ENCODE results near the gene EFEMP2. TPM values are rescaled to one million over a fixed set of nuclear protein-coding genes. Genes with fewer than 3 reads are reported as not detected.

EFEMP2 gene
- total RNA-seq, 1 experiment from 2014 or later: 26.2 TPM

DNA sequence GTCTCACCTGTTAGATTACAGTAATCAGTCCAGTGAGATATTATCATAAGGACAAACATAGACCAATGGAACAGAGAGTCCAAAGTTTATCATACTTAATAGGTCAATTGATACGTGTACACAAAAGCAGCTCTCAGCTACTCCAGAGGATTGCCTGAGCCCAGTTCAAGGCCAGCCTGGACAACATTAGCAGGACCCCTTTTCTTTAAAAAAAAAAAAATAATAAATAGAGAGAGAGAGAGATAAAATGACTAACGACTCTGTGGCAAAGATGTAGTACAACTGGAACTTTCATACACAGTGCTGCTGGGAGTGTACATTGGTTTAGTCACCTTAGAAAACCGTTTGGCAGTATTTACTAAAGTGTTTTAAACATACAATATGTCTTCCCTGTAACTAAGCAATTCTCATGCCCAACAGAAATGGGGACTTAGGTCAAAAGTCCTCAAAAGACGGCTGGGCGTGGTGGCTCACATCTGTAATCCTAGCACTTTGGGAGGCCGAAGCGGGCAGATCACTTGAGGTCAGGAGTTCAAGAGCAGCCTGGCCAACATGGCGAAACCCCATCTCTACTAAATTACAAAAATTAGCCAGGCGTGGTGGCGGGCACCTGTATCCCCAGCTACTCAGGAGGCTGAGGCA is 28.2 kb downstream of the EFEMP2 start:
- Mint-ChIP-seq H3K27me3 (ENCODE audit: low read depth) (peaks cover 14% of the 10 kb centered on the region), H3K27ac (no peak overlapping the region), H3K36me3 (ENCODE audit: insufficient read depth in 1 of 3, low read depth in 3 of 3) (no peaks in the 10 kb centered on the region), H3K4me1 (peaks cover 3 to 4% of the 10 kb centered on the region in 2 experiments; a peak in 2 of 4 replicates), H3K4me3 (no peak overlapping the region), H3K9me3 (no peaks in the 10 kb centered on the region)
- Histone ChIP-seq H2BK12ac (ENCODE audit: insufficient read length, low read depth, low read length) (no peak overlapping the region), H2BK15ac (ENCODE audit: low read depth, low read length) (no peak overlapping the region), H3K4me1 (ENCODE audit: insufficient read depth, low read length) (no peaks in the 10 kb centered on the region), H3K4me2 (ENCODE audit: insufficient read depth, insufficient read length, low read length) (no peak overlapping the region), H3T11ph (ENCODE audit: low read length) (no peak overlapping the region), H2AFZ (ENCODE audit: low read length) (no peak overlapping the region), H4K20me1 (ENCODE audit: control insufficient read depth, insufficient read depth, insufficient read length) (no peaks in the 10 kb centered on the region), H3K79me2 (ENCODE audit: insufficient read depth, low read length) (no peaks in the 10 kb centered on the region), H2BK20ac (ENCODE audit: low read depth, low read length, poor library complexity, severe bottlenecking) (no peak overlapping the region), H3K27ac (ENCODE audit: insufficient read length, low read depth, low read length) (no peak overlapping the region), H3K23me2 (ENCODE audit: insufficient read length, low read depth, low read length, poor library complexity, severe bottlenecking) (no peaks in the 10 kb centered on the region), H2BK120ac (ENCODE audit: low read depth, low read length, poor library complexity, severe bottlenecking) (no peak overlapping the region), H2AK5ac (ENCODE audit: insufficient read length, low read length) (no peak overlapping the region), H4K91ac (ENCODE audit: insufficient read length, low read depth, low read length) (no peak overlapping the region), H3K14ac (ENCODE audit: insufficient read depth, low read length) (no peak overlapping the region), H2BK5ac (ENCODE audit: insufficient read length, low read length) (no peak overlapping the region), H3K79me1 (ENCODE audit: insufficient read depth, low read depth, low read length, poor library complexity, severe bottlenecking) (no peaks in the 10 kb centered on the region), H3K23ac (ENCODE audit: insufficient read length, low read depth, low read length) (no peak overlapping the region), H4K5ac (ENCODE audit: insufficient read length, low read depth, low read length) (no peak overlapping the region), H3K27me3 (ENCODE audit: insufficient read depth, low read length) (no peaks in the 10 kb centered on the region), H3K9me3 (ENCODE audit: control insufficient read depth, low read depth, low read length) (no peaks in the 10 kb centered on the region), H3K9ac (ENCODE audit: extremely low read depth, insufficient read length, low read length) (no peak overlapping the region), H3K4ac (ENCODE audit: low read depth, low read length) (no peak overlapping the region), H4K8ac (replicated peaks; ENCODE audit: insufficient read length, low read depth, low read length) (no peak overlapping the region), H3K18ac (ENCODE audit: insufficient read length, low read depth, low read length) (no peak overlapping the region), H3K56ac (ENCODE audit: insufficient read length, low read depth, low read length) (no peak overlapping the region)
- DNase-seq: no peak
- TF ChIP-seq, protein P1, sequence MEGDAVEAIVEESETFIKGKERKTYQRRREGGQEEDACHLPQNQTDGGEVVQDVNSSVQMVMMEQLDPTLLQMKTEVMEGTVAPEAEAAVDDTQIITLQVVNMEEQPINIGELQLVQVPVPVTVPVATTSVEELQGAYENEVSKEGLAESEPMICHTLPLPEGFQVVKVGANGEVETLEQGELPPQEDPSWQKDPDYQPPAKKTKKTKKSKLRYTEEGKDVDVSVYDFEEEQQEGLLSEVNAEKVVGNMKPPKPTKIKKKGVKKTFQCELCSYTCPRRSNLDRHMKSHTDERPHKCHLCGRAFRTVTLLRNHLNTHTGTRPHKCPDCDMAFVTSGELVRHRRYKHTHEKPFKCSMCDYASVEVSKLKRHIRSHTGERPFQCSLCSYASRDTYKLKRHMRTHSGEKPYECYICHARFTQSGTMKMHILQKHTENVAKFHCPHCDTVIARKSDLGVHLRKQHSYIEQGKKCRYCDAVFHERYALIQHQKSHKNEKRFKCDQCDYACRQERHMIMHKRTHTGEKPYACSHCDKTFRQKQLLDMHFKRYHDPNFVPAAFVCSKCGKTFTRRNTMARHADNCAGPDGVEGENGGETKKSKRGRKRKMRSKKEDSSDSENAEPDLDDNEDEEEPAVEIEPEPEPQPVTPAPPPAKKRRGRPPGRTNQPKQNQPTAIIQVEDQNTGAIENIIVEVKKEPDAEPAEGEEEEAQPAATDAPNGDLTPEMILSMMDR (conservative IDR thresholded peaks at IDR 0.05): no peak
- WGBS (ENCODE audit: extremely low coverage, insufficient read length, low lambda C conversion rate): no CpG with 5 or more reads among the region's 10 CpGs

Measured in H9 (cell line).